H1 (cell line): ENCODE measurements around the gene PSMB9. TPM values are rescaled to one million over a fixed set of nuclear protein-coding genes. Genes with fewer than 3 reads are reported as not detected.

Experiments
- CEBPB ChIP-seq: IDR thresholded peaks from 2 replicates; pipeline ENCODE4 v1.6.1; 2012; ENCODE audit warnings: low read depth, low read length
- CHD1 ChIP-seq: IDR thresholded peaks from 2 replicates; pipeline ENCODE4 v1.6.1; 2012; ENCODE audit warnings: low read depth, low read length, improper control_type of control experiment
- CREB1 ChIP-seq: IDR thresholded peaks from 2 replicates; pipeline ENCODE4 v1.6.1; 2012; ENCODE audit warnings: inconsistent platforms
- EP300 ChIP-seq, 2 experiments: IDR thresholded peaks; 1 replicate in 1 of 2; 2 replicates in 1 of 2; pipeline ENCODE4 v1.6.1; 2011 to 2012; ENCODE audit warnings: low read depth in 2 of 2, low read length in 2 of 2, mild to moderate bottlenecking in 2 of 2, borderline replicate concordance in 1 of 2, inconsistent platforms in 1 of 2, moderate library complexity in 1 of 2
- GTF2F1 ChIP-seq: IDR thresholded peaks from 2 replicates; pipeline ENCODE4 v1.6.1; 2012; ENCODE audit warnings: low read depth, low read length, improper control_type of control experiment, borderline replicate concordance
- JUN ChIP-seq: IDR thresholded peaks from 2 replicates; pipeline ENCODE4 v1.6.1; 2011; ENCODE audit warnings: low read depth, mild to moderate bottlenecking, improper control_type of control experiment, low read length
- PHF8 ChIP-seq: fragments of 200-600 bp; sonication (generic); conservative IDR thresholded peaks from 2 replicates; pipeline ENCODE4 v1.7.1; 2012; ENCODE audit warnings: low read depth, mild to moderate bottlenecking, inconsistent platforms, low read length, moderate library complexity
- POLR2A ChIP-seq, 2 experiments: IDR thresholded peaks; 1 replicate in 1 of 2; 2 replicates in 1 of 2; pipeline ENCODE4 v1.6.1; 2011; ENCODE audit warnings: low read depth in 2 of 2, low read length in 2 of 2, mild to moderate bottlenecking in 2 of 2; ENCODE audit errors: control extremely low read depth in 1 of 2
- POLR2AphosphoS5 ChIP-seq: IDR thresholded peaks from 2 replicates; pipeline ENCODE4 v1.6.1; 2011; ENCODE audit warnings: low read depth, low read length
- RAD21 ChIP-seq, 2 experiments: IDR thresholded peaks in 1 of 2; conservative IDR thresholded peaks in 1 of 2; 2 replicates each; pipeline ENCODE4 v1.6.1; 2011; ENCODE audit warnings: low read depth in 2 of 2, low read length in 2 of 2, improper control_type of control experiment in 1 of 2, inconsistent platforms in 1 of 2, mild to moderate bottlenecking in 1 of 2, moderate library complexity in 1 of 2
- RBBP5 ChIP-seq: IDR thresholded peaks from 2 replicates; pipeline ENCODE4 v1.7.1; 2012; ENCODE audit warnings: low read depth, mild to moderate bottlenecking, inconsistent platforms, low read length, moderate library complexity, borderline replicate concordance
- RFX5 ChIP-seq: IDR thresholded peaks from 2 replicates; pipeline ENCODE4 v1.6.1; 2011; ENCODE audit warnings: low read depth, low read length, improper control_type of control experiment, borderline replicate concordance
- RXRA ChIP-seq: IDR thresholded peaks from 2 replicates; pipeline ENCODE4 v1.6.1; 2011; ENCODE audit warnings: low read depth, mild to moderate bottlenecking, low read length, moderate library complexity; ENCODE audit not compliant: insufficient read depth
- SAP30 ChIP-seq: fragments of 300-600 bp; sonication (generic); IDR thresholded peaks from 2 replicates; pipeline ENCODE4 v1.7.1; 2012; ENCODE audit warnings: low read length, moderate library complexity, mild to moderate bottlenecking, inconsistent platforms; ENCODE audit not compliant: insufficient read depth, insufficient replicate concordance
- SIN3A ChIP-seq, 2 experiments: IDR thresholded peaks in 1 of 2; conservative IDR thresholded peaks in 1 of 2; 2 replicates each; pipeline ENCODE4 v1.6.1; 2011 to 2012; ENCODE audit warnings: low read length in 2 of 2, improper control_type of control experiment in 1 of 2, low read depth in 1 of 2, mild to moderate bottlenecking in 1 of 2
- SIRT6 ChIP-seq: IDR thresholded peaks from one replicate; pipeline ENCODE4 v1.7.1; 2012; ENCODE audit warnings: low read length, inconsistent platforms
- TAF7 ChIP-seq: optimal IDR thresholded peaks from 2 replicates; pipeline ENCODE3; 2011; ENCODE audit warnings: low read depth, mild to moderate bottlenecking, inconsistent platforms, low read length, moderate library complexity, borderline replicate concordance
- TBP ChIP-seq: IDR thresholded peaks from 2 replicates; pipeline ENCODE4 v1.6.1; 2011; ENCODE audit warnings: low read depth, low read length, improper control_type of control experiment
- polyA plus RNA-seq, 7 experiments: library from polyadenylated mRNA; depleted of rRNA in 3 of 7; stranded (reverse) in 5 of 7; unstranded in 2 of 7; fragments of >200 nt in 5 of 7; fragments of 200-250 nt in 2 of 7; gene quantifications; 1 replicate in 5 of 7; 2 replicates in 1 of 7; 4 replicates in 1 of 7; pipeline versions ENCODE4 v1.2.1 to v1.2.3, GENCODE V29; 2011 to 2013; ENCODE audit warnings: missing spikeins in 2 of 7, mixed read lengths in 2 of 7
- total RNA-seq: library from RNA; stranded (reverse); fragmentation: NEBNext Ultra II Directional; extraction: Animal tissue kit (Norgen Biotek cat#: 25700); gene quantifications from 2 replicates; pipeline ENCODE4 v1.2.1, GENCODE V29; 2021
- TF ChIP-seq, protein P1 (sequence below): IDR thresholded peaks from 2 replicates; pipeline ENCODE4 v1.6.1; 2012; ENCODE audit warnings: inconsistent platforms
- TF ChIP-seq, protein P2 (sequence below): IDR thresholded peaks from 2 replicates; pipeline ENCODE4 v1.6.1; 2011; ENCODE audit warnings: low read length, improper control_type of control experiment
- TF ChIP-seq, protein P3 (sequence below): IDR thresholded peaks from 2 replicates; pipeline ENCODE4 v1.6.1; 2011; ENCODE audit warnings: low read depth, mild to moderate bottlenecking, low read length; ENCODE audit not compliant: insufficient read depth

The PSMB9 gene
- total and polyA plus RNA-seq, 2 of the 8 experiments (the other 6 are each of a cell fraction or from before 2014, with no cell fraction given): 4.5 to 22.8 TPM

DNA sequence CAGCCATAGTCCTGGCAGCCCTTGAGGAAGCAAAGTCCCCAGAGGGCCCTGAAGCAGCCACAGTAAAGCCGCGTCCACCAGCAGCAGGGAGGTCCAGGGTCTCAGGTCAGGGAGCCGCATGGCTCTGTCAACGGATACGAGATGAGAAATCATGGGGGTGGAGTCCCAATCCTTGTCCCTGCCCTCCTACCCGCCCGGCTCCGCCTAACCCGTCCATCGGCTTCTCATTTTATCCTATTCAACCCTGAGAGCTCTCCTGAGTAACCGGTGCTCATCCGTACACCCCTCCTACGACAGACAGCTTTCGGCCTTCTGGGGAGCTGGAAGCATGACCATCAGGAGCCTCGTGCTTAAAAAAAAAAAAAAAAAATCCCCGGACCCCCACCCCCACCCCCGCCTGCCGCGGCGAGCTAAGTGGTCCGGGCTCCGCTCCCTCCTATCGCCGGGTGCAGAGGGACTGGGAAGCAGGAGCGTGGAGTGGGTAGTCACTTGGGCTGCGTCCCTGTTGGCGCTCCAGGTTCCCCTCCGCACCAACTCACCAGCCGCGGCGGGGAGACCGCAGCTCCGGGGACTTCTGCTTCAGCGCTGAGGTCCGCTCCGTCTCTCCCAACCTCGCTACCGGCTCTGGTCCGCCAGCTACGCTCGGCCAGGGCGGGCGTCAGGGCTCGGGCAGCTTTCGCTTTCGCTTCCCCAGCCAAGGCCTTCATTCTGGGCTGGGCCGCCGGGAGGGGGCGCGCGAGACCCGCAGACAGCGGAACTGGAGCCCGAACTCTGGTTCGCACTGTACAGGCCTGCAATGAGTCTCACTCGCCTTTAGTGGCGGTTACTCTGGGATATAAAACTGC lies 15.7 kb upstream of the PSMB9 start, which contains the start of gene TAP2 (continued):
- TF ChIP-seq TBP (peak; percentile 57; the same call in 1 of the 2 replicates), GTF2F1 (0 out of 2 replicates have a peak, but pooled peaks have one; percentile 35), RAD21 (IDR thresholded peaks at IDR 0.05 in 1 of 2, conservative IDR thresholded peaks at IDR 0.05 in 1 of 2; ENCODE audit: low read depth in 2 of 2, low read length in 2 of 2) (peak; percentile 92 to 94), POLR2A (IDR thresholded peaks at IDR 0.05; ENCODE audit: control extremely low read depth in 1 of 2, low read depth in 2 of 2, low read length in 2 of 2) (peak in 1 of 2 experiments; percentile 62; a peak in 1 of 3 replicates), JUN (no peak), RXRA (no peak), CREB1 (peak; percentile 24; the same call in 1 of the 2 replicates), PHF8 (peak; percentile 63), SIN3A (conservative IDR thresholded peaks at IDR 0.05 in 1 of 2, IDR thresholded peaks at IDR 0.05 in 1 of 2; ENCODE audit: low read depth in 1 of 2, low read length in 2 of 2) (peak; percentile 81 to 82; a peak in 3 of 4 replicates), EP300 (IDR thresholded peaks at IDR 0.05; ENCODE audit: borderline replicate concordance in 1 of 2, low read depth in 2 of 2, low read length in 2 of 2) (no peak), CEBPB (0 out of 2 replicates have a peak, but pooled peaks have one; percentile 5), RFX5 (peak; percentile 81), CHD1 (no peak), RBBP5 (peak; percentile 93), POLR2AphosphoS5 (0 out of 2 replicates have a peak, but pooled peaks have one; percentile 15), SAP30 (peak; percentile 64), TAF7 (peak; percentile 34), SIRT6 (no peak)
- TF ChIP-seq, protein P1, sequence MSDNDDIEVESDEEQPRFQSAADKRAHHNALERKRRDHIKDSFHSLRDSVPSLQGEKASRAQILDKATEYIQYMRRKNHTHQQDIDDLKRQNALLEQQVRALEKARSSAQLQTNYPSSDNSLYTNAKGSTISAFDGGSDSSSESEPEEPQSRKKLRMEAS: peak; percentile 71
- TF ChIP-seq, protein P2, sequence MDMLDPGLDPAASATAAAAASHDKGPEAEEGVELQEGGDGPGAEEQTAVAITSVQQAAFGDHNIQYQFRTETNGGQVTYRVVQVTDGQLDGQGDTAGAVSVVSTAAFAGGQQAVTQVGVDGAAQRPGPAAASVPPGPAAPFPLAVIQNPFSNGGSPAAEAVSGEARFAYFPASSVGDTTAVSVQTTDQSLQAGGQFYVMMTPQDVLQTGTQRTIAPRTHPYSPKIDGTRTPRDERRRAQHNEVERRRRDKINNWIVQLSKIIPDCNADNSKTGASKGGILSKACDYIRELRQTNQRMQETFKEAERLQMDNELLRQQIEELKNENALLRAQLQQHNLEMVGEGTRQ: no peak
- TF ChIP-seq, protein P3, sequence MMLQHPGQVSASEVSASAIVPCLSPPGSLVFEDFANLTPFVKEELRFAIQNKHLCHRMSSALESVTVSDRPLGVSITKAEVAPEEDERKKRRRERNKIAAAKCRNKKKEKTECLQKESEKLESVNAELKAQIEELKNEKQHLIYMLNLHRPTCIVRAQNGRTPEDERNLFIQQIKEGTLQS: no peak
